ENCODE data around the gene DEGS1. TPM values are rescaled to one million over a fixed set of nuclear protein-coding genes. Genes with fewer than 3 reads are reported as not detected.

DEGS1 gene
- total and polyA plus RNA-seq, 2 of the 4 experiments (the other 2 are of a cell fraction), result 54.8 to 109 TPM

- in situ Hi-C loops (cut with MboI; ENCODE audit: low sequenced_read_pairs), result no loop called here
- no peak overlapping the region for H2AFZ ChIP-seq (replicated peaks; ENCODE audit: low read length, poor library complexity)
- no CpG with 5 or more reads among the region's 4 CpGs for WGBS, 2 experiments (ENCODE audit: extremely low coverage in 2 of 2, insufficient read length in 1 of 2)
Measured at GRCh38 chr1:224201853-224202252, 18.8 kb downstream of the DEGS1 start.

More at GRCh38 chr1:224201853-224202252, 18.8 kb downstream of the DEGS1 start:
- Histone ChIP-seq H2AK9ac (replicated peaks; ENCODE audit: low read depth, low read length, poor library complexity) (no peak overlapping the region), H2BK20ac (ENCODE audit: low read depth, low read length) (no peak overlapping the region), H3K4me3 (ENCODE audit: insufficient read depth, low read depth, low read length) (no peak overlapping the region), H3K4ac (ENCODE audit: low read depth, low read length) (no peak overlapping the region), H2BK15ac (ENCODE audit: low read depth, low read length) (no peak overlapping the region), H4K8ac (ENCODE audit: low read depth in 2 of 2, low read length in 2 of 2) (no peak overlapping the region), H4K91ac (ENCODE audit: insufficient read depth, low read depth, low read length) (no peak overlapping the region), H3K14ac (replicated peaks; ENCODE audit: low read depth, low read length) (no peak overlapping the region), H3K9me3 (ENCODE audit: control insufficient read depth, insufficient read depth, low read length) (no peaks in the 10 kb centered on the region), H3K79me1 (ENCODE audit: low read depth in 1 of 2, low read length in 2 of 2) (peaks cover 0 to 4% of the 10 kb centered on the region in 2 experiments; a peak in 2 of 4 replicates), H4K20me1 (ENCODE audit: insufficient read depth, low read length) (no peaks in the 10 kb centered on the region), H3K4me1 (ENCODE audit: control insufficient read depth, insufficient read depth, low read length) (peaks cover 18% of the 10 kb centered on the region), H2BK120ac (ENCODE audit: low read depth, low read length) (no peak overlapping the region), H3K9ac (ENCODE audit: low read depth, low read length) (no peak overlapping the region), H2AK5ac (ENCODE audit: low read depth, low read length) (no peak overlapping the region), H3K56ac (ENCODE audit: extremely low read depth, insufficient read depth, low read length) (no peak overlapping the region), H3K27me3 (ENCODE audit: control insufficient read depth, insufficient read depth, low read length) (no peaks in the 10 kb centered on the region), H4K5ac (ENCODE audit: low read depth, low read length) (no peak overlapping the region), H3K9me1 (ENCODE audit: insufficient read depth, low read length) (peaks cover 12% of the 10 kb centered on the region; the same call in 1 of the 2 replicates), H3K23ac (ENCODE audit: low read depth, low read length) (no peak overlapping the region), H3K36me3 (ENCODE audit: control insufficient read depth, insufficient read depth, low read length) (no peaks in the 10 kb centered on the region), H3K18ac (ENCODE audit: low read depth, low read length) (no peak overlapping the region), H3K27ac (ENCODE audit: insufficient read depth, low read length) (no peak overlapping the region), H3K4me2 (ENCODE audit: low read depth, low read length) (no peak overlapping the region), H2BK5ac (ENCODE audit: low read depth, low read length, poor library complexity, severe bottlenecking) (no peak overlapping the region)
- intact Hi-C loops (cut with micrococcal nuclease) (no loop called here), dilution Hi-C loops (cut with HindIII; ENCODE audit: low sequenced_read_pairs, unreplicated experiment) (no loop called here)
- ATAC-seq (ENCODE audit: low read depth) (no peak), DNase-seq (no peak)
- TF ChIP-seq MAFK (IDR thresholded peaks at IDR 0.05; ENCODE audit: low read depth, low read length), result no peak
- TF ChIP-seq CTCF (conservative IDR thresholded peaks at IDR 0.05; ENCODE audit: low read depth, low read length), result no peak
- no peak for TF ChIP-seq MAZ (IDR thresholded peaks at IDR 0.05; ENCODE audit: borderline replicate concordance, low read depth, low read length)
- no peak for TF ChIP-seq ELK1 (IDR thresholded peaks at IDR 0.05; ENCODE audit: borderline replicate concordance, low read depth, low read length)
- TF ChIP-seq MXI1 (IDR thresholded peaks at IDR 0.05; ENCODE audit: borderline replicate concordance, low read depth, low read length), result no peak
- no peak for TF ChIP-seq USF2 (IDR thresholded peaks at IDR 0.05; ENCODE audit: low read depth, low read length)
- TF ChIP-seq RCOR1 (IDR thresholded peaks at IDR 0.05; ENCODE audit: insufficient replicate concordance, low read length), result no peak
- no peak for TF ChIP-seq CEBPB (IDR thresholded peaks at IDR 0.05; ENCODE audit: low read depth, low read length)
- no peak for TF ChIP-seq CHD1 (IDR thresholded peaks at IDR 0.05; ENCODE audit: low read depth, low read length)
- no peak for TF ChIP-seq POLR2A (IDR thresholded peaks at IDR 0.05; ENCODE audit: low read depth, low read length)
- TF ChIP-seq NFE2L2 (IDR thresholded peaks at IDR 0.05; ENCODE audit: low read depth, low read length), result no peak
- TF ChIP-seq RAD21 (IDR thresholded peaks at IDR 0.05; ENCODE audit: low read length), result no peak
- no peak for TF ChIP-seq SMC3 (IDR thresholded peaks at IDR 0.05; ENCODE audit: low read depth, low read length)
- no peak for TF ChIP-seq RFX5 (IDR thresholded peaks at IDR 0.05; ENCODE audit: low read depth, low read length)
- no peak for TF ChIP-seq BHLHE40 (IDR thresholded peaks at IDR 0.05; ENCODE audit: low read depth, low read length)
- no peak for TF ChIP-seq FOS (IDR thresholded peaks at IDR 0.05; ENCODE audit: low read depth, low read length)
- CTCF ChIA-PET, result no interaction called here
- POLR2A ChIA-PET (ENCODE audit: unreplicated experiment), result interaction anchor here (0.6 kb wide), 1 partner anchor 140 kb away, joined by 9 read pairs; no protein-coding TSS in a partner anchor
- BruUV-seq (replicated peaks), result no TSS peak

Data from IMR-90 (cell line).